Neural cell (in vitro differentiated cells): Measurements from ENCODE around the gene COL5A1.

Experiments
- EZH2 ChIP-seq: fragments of 200-600, 300-800 bp; shearing (Covaris generic), sonication (generic); IDR thresholded peaks from 2 replicates; pipeline ENCODE4 v1.6.1; 2014; ENCODE audit warnings: antibody characterized with exemption, low read length, borderline replicate concordance, mild to moderate bottlenecking; ENCODE audit not compliant: insufficient read depth, poor library complexity, severe bottlenecking
- SMC3 ChIP-seq: fragments of 450-650 bp; conservative IDR thresholded peaks from 2 replicates; pipeline ENCODE4 v1.6.1; 2014; ENCODE audit warnings: antibody characterized with exemption, mild to moderate bottlenecking, moderate library complexity; ENCODE audit not compliant: poor library complexity

DNA sequence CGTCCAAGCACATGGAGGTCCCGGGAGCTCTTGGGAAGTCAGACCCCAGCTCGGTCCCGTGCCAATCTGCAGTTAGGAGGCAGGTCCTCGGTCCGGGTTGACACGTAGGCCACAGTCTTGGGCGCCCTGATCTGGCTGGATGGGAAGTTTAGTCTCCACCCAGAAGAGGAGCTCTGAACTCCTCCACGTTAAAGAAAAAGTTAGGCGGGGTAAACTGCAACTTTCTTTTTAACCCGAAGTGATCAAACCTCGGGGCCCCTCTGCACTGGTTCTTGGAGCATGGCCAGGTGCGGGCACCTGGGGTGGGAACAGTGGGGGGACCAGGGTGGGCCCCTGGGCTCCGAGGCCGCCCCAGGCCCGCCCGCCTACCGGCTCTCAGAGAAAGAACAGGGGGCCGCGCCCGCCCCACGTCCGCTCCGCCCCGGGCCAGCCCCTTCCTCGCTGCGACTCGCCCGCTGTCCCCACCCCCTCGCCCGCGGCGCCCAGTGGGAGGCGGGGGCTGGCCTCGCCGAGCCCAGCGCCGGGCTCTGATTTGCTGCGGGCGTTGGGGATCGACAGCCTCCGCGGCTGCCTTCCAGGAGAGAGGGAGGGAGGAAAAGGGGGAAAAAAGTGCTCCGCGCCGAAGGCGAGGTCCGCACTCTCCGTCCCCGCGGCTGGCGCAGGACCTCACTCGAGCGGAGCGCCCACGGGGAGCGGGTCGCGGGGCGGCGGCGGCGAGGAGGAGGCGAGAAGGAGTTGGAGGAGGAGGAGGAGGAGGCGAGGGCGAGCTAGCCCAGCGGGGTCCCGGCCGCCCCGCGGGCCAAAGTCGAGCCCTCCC, at the start of gene COL5A1:
- no peak for TF ChIP-seq EZH2
- TF ChIP-seq SMC3, result no peak
